AG08396 (cell line): ENCODE measurements around the gene UBE2M.
"Not testable (repeated sequence)": the region's sequence is repeated elsewhere in the genome, so short reads cannot be mapped to it uniquely, and the experiment has no call there.

ENCODE experiments used
- DNase-seq: peaks from one replicate; pipeline ENCODE4 v3.0.0; 2012; ENCODE audit warnings: low spot score, mixed read lengths

UBE2M gene

DNA sequence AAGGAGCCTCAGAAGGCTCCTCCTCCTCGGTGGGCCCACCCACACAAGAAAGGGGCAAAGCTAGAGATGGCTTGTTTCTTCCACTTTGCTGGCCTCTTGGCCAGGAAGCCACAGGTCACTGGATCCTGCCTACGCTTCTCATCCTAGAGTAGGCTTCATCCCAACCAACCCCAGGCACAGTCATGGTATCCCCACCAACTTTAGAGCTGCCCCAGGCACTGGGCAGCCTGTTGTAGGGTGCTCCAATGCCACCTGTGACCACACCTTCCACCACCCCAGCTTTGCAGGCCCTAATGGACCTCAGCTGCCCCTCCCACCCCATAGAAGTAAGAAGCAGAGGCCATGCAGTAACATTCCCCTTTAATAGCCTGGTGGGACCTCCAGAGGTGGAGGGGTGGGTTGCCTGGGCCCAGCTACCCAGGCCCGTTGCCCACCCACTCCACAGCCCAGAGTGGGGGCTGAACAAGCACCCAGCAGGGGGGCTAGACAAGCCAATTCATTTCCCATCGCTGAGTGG is 3.0 kb downstream of the UBE2M start:
- no peak for DNase-seq

DNA sequence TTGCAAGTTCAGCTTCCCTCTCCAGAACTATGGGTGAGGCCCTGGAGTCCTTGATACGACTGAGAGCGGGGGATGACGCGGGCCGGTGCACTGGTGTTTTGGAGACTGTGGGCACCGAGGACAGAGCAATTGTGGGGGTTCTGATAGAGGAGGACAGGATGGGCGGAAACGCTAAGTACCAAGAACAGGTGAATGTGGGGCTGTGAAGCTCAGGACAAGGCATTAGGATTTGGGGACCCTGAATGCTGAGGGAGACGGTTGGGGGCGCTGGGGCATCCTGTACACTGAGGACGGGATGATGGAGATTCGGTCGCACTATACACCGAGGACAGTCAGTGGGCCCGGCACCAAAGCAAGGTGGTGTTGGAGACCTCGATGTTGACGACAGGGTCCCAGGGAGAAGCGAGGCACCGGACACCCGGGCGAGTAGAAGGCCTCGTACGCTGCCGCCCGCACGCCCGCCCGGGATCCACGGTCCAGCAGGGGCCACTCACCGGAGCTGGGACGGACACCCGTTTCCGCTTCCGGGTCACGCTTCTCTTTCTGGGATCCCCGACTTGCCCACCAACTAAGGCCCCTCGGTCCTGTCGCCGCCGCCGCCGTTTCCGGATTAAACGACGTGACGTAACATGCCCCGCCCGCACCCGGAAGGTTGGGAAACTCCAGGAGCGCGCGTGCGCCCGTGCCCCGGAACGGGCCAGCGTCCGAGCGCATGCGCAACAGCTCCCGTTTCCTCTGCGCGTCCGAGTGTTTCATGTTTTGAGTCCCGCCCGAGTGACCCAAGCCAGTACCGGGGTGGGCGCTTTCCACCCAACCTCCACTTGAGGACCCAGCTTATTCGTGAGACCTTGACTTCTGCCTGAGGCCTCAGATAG is 3.7 kb downstream of the UBE2M start, which contains the start of gene CHMP2A:
TSS of gene CHMP2A (minus strand) at position 612 of the 875 bp plus-strand sequence. CDS start 893 bp downstream, outside the sequence.
- peak; percentile 97 for DNase-seq

DNA sequence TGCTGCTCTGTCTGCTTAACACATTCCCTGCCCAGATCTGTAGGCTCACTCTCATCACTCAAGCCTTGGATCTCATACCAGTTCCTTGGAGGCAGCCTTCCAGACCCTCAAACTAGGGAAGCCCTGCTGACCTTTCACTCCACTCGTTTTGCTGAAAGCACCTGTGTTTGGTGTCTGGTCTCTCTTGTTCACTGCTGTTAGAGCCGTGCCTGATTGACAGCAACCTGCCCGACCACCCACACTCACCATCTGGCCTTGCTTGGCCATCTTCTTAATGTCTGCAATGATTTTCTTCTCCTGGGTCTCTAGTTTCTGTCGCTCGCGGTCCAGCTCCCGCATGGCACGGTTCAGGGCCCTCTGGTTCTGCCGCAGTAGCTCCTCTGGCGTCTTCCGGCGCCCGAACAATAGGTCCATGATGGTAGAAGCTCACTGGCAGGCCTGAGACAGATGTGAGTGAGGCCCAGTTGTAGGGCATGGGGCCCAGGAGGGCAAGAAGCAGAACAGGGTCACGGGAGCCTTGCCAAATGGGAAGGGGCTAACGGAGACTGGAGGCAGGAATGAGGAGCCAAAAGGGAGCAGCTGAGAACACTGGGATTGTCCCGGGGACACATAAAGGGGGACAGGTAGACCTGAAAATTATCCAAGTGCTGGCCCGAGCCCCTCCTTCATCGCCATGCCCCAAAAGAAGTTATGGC is 4.5 kb downstream of the UBE2M start:
- DNase-seq, result no peak

DNA sequence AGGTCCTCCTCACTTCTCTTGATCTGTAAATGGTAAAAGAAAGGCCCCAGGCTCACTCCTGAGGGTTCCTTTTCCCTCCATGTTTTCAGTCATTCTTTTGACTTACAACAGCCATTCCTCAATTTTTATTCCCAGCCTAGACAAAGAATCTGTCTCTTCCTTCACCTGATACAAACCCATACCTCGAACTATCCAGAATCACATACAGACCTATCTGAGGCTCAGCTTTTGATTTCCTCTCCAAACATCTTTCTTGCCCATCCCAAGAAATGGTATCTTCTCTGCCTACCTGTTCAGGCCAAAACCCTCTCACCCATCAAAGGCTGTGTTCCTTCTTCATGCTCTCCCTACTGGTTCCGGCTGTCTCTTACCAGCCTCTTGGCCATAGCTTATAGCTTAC is 5.8 kb downstream of the UBE2M start:
- DNase-seq, result no peak

DNA sequence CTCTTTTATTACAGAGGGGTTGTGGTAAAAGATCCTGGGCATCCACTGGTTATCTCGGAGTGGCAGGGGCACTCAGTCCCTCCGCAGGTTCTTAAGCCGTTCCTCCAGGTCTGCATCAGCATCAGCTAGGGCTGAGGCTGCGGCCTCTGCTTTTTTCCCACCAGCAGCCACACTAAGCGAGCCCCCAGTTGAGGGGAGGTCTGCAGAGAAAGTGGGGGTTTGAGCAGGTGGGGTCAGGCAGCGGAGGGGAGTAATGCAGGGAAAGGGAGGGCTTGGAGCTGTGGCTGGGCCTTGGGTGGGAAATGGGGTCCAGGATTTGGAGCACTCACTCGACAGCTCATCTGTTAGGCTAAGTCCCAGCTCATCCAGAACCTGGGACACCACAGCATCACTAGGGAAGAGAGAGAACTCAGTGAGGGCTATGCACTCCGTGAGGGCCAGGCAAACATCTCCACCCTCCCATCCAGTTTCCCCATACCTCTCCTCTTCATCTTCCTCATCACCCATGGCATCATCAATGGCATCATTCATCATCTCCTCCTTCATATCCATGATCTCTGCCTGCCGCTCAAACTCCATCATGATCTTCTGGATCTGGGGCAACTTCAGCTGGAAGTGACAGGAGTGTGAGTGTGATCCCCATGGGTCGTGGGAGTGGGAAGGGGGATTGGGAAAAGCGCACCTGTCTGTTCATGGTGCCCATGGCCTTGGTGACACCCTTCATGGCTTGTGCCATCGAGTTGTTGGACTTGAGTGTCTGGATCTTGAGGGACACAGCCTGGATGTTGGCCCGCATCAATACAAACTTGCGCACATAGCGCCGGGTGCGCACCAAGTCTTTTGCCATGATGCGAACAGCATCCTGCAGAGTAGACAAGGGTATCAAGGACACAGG is 6.6 kb downstream of the UBE2M start:
- DNase-seq, result no peak

DNA sequence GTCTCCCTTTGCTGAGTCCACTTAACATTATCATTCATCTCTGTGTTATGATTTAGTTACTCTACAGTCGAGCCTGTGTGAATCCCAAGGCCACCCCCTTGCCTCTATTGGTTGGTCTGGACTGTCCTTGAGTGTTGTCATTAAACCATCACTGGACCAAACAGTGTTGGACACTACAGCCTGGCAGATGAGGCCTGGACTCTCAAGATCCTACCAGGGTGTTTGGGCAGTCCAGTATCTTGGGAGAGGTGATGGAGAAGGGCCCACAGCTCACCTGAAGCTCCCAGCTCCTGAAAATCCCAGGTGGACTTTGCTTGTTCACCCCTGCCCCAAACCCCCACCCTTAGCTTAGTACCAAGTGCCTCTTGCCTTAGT is 7.3 kb downstream of the UBE2M start:
- DNase-seq, result no peak

DNA sequence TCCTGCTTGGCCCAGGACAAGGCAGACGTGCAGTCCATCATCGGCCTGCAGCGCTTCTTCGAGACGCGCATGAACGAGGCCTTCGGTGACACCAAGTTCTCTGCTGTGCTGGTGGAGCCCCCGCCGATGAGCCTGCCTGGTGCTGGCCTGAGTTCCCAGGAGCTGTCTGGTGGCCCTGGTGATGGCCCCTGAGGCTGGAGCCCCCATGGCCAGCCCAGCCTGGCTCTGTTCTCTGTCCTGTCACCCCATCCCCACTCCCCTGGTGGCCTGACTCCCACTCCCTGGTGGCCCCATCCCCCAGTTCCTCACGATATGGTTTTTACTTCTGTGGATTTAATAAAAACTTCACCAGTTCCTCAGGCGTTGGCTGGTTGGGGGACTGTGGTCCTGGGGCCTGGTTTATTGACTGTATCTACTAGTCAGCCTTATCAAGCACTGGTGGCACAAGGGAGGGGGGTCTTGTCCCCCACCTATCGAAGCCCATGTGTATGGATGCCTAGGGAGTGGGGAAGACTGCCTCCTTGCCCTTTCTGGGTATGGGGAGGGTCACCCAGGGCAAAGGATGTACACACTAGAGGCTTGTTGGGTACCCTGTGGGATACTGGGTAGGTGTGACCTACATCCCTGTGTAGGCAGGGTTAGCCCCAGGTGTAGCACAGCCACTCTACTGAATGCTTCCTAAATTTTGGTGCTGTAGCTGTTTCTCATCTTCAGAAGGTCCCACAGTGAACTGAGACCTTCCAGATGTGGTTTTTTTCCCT is 7.9 kb downstream of the UBE2M start:
- DNase-seq, result no peak

DNA sequence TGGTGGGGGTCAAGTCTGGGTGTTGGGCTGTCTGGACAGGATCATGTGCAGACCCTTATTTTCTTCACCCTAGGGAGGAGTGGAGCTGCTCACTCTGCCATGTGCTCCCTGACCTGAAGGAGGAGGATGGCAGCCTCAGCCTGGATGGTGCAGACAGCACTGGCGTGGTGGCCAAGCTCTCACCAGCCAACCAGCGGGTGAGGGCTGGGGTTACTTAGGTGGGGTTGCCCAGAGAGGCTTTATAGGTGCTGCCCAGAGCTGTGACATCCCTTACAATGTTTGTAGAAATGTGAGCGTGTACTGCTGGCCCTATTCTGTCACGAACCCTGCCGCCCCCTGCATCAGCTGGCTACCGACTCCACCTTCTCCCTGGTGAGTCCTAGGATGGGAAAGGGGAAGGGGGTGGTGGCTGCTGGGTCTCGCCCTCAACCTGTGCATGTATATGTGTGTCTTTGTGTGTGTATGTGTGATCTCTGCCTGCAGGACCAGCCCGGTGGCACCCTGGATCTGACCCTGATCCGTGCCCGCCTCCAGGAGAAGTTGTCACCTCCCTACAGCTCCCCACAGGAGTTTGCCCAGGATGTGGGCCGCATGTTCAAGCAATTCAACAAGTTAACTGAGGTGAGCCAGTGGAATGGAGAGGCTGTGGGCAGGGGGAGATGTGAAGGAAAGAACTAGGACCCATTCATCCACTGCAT is 8.6 kb downstream of the UBE2M start:
- DNase-seq, result no peak

DNA sequence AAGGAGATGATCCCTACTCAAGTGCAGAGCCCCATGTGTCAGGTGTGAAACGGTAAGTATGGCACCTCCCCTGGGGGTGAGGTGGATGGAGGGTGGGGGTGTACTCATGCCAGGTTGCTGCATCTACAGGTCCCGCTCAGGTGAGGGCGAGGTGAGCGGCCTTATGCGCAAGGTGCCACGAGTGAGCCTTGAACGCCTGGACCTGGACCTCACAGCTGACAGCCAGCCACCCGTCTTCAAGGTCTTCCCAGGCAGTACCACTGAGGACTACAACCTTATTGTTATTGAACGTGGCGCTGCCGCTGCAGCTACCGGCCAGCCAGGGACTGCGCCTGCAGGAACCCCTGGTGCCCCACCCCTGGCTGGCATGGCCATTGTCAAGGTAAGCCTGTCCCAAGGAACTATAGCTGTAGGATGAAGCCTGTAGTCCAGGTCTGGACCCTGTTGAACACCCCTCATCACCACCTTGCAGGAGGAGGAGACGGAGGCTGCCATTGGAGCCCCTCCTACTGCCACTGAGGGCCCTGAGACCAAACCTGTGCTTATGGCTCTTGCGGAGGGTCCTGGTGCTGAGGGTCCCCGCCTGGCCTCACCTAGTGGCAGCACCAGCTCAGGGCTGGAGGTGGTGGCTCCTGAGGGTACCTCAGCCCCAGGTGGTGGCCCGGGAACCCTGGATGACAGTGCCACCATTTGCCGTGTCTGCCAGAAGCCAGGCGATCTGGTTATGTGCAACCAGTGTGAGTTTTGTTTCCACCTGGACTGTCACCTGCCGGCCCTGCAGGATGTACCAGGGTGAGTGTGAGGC is 9.3 kb downstream of the UBE2M start:
- no peak for DNase-seq

DNA sequence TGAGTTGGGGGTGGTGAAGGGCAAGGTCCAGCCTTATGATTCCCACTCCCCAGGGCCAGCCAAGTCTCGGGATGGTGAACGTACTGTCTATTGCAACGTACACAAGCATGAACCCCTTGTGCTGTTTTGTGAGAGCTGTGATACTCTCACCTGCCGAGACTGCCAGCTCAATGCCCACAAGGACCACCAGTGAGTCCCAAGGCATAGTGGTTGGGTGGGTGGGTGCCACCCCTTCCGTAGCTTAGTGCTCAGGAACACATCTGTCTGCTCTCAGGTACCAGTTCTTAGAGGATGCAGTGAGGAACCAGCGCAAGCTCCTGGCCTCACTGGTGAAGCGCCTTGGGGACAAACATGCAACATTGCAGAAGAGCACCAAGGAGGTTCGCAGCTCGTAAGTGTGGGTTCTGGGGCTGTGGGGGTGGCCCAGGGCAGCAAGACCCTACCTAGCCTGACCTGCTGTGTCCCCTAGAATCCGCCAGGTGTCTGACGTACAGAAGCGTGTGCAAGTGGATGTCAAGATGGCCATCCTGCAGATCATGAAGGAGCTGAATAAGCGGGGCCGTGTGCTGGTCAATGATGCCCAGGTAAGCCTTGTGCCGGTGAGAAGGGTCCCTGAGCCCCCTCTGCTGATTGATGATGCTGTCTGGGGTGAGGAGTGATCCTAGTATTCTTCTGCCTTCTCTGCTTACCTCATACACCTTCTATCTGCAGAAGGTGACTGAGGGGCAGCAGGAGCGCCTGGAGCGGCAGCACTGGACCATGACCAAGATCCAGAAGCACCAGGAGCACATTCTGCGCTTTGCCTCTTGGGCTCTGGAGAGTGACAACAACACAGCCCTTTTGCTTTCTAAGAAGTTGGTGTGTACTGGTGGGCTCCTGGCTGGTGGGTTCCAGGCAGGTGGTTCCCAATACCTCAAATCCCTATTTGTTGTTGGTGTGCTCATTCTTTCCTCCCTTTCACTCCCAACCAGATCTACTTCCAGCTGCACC is 10.8 kb downstream of the UBE2M start:
- DNase-seq, result no peak

DNA sequence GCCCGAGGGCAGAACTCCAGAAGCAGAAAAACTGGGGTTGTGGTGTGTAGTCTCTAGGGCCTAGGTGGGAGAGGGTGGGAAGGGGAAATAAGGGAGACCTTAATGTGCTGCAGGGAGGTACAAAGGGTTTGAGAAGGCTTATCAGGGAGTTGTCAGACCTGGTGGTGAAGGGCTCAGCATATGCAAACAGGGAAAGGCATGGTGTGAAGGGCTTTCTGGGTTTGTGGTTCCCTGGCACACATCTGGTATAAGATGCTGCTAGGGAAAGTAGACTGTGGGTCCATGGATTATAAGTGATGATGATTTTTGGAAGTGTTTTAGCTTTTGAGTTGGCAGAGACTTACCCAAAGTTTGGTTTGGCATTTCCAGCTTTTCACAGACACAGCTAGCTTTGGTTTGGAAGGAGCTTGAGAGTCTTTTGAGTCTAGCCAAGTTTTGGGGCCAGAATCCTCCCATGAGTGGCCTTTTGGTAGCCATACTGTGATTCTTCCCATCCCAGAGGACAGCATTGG is 12.3 kb downstream of the UBE2M start:
- DNase-seq, result no peak

DNA sequence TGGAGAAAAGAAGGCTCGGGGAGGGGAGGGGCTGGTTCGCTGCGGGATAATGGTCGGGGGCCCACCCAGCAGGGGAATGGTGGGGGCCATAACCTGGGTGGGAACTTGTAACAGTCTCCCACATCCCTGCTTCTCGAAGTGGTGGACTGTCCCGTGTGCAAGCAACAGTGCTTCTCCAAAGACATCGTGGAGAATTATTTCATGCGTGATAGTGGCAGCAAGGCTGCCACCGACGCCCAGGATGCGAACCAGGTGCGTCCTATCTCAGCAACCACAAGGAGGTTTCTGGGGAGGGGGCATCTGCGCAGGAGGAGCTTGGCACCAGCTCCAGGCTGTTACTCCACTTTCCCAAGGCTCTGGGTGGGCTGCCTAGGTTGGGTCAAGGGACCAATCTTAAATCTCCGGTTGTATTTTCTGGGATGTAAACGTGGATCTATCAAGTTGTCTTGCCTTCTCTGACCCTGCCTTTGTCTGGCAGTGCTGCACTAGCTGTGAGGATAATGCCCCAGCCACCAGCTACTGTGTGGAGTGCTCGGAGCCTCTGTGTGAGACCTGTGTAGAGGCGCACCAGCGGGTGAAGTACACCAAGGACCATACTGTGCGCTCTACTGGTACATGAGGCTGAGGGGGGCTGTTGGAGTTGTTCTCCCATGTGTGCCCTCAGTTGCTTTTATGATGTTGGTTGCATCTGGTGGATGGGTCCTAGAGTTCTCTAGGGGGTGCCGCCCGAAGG is 13.0 kb downstream of the UBE2M start:
- DNase-seq, result no peak

DNA sequence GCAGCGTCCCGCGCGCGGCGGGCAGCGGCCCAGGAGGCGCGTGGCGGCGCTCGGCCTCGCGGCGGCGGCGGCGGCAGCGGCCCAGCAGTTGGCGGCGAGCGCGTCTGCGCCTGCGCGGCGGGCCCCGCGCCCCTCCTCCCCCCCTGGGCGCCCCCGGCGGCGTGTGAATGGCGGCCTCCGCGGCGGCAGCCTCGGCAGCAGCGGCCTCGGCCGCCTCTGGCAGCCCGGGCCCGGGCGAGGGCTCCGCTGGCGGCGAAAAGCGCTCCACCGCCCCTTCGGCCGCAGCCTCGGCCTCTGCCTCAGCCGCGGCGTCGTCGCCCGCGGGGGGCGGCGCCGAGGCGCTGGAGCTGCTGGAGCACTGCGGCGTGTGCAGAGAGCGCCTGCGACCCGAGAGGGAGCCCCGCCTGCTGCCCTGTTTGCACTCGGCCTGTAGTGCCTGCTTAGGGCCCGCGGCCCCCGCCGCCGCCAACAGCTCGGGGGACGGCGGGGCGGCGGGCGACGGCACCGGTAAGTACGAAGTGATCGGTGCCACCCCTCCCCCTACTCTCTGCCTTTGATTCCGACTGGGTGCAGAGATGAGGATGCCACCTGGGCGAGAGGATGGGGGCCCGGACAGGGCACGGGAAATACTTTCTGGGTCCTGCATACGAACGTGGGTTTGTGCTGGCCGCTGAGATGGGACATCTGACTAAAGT is 13.7 kb downstream of the UBE2M start:
- DNase-seq, result peak; percentile 94

DNA sequence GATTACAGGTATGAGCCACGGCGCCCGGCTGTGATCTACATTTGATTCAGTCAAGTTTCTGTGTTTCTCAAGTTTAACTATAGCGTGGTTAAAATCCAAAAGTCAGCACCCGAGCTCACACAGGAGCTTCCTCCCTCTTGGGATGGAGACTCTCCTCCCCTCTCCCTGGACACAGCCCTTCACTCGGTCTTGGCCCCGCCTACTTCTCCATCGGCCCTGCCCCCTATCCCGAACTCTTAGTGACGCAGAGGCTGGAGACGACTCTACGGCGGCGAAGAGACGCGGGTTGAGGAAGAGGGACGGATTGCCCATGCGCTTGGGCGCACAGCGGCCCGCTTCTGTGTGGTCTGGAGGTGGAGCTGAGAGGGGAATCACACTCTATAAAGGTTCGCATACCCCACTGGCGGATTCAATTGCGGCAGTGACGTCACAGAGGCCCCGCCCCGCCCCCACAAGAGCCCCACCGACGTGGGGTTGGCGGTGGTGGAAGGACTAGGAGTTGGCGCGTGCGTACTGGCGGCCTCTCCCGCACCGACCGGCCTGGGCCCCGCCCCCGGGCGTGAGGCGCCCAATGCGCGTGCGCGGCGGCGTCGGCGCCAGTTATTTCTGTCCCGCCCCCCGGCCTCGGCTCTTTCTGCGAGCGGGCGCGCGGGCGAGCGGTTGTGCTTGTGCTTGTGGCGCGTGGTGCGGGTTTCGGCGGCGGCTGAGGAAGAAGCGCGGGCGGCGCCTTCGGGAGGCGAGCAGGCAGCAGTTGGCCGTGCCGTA is 14.4 kb downstream of the UBE2M start, which contains the start of gene TRIM28:
TSS of gene TRIM28 (plus strand) at position 239 of the 765 bp plus-strand sequence. CDS start 694 bp downstream, outside the sequence.
- peak; percentile 100 for DNase-seq

DNA sequence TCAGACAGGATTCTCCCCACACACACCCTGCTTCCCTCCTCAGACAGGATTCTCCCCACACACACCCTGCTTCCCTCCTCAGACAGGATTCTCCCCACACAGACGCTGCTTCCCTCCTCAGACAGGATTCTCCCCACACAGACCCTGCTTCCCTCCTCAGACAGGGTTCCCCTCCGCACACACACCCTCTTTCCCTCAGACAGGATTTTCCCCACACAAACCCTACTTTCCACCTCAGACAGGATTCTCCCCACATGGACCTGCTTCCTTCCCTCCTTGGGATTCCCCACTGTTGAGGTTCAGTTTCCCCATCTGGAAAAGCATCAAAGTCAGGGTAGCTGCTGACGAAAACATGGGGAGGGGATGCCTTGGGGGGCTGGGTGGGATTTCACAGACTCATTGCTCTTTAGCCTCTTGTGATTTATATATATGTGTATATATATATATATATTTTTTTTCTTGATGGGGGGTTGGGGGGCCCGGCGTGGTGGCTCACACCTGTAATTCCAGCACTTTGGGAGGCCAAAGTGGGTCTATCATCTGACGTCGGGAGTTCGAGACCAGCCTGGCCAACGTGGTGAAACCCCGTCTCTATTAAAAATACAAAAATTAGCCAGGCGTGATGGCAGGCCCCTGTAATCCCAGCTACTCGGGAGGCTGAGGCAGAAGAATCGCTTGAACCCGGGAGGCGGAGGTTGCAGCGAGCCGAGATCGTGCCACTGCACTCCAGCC is 15.6 kb downstream of the UBE2M start:
- DNase-seq, result not testable (repeated sequence)
